ENCODE data around the gene DTX3. TPM values are rescaled to one million over a fixed set of nuclear protein-coding genes. Genes with fewer than 3 reads are reported as not detected.
A peak's percentile ranks its signal among the peaks of the same experiment; 100 is the strongest.
"Not testable (repeated sequence)": the region's sequence is repeated elsewhere in the genome, so short reads cannot be mapped to it uniquely, and the experiment has no call there.

Gene DTX3, protein sequence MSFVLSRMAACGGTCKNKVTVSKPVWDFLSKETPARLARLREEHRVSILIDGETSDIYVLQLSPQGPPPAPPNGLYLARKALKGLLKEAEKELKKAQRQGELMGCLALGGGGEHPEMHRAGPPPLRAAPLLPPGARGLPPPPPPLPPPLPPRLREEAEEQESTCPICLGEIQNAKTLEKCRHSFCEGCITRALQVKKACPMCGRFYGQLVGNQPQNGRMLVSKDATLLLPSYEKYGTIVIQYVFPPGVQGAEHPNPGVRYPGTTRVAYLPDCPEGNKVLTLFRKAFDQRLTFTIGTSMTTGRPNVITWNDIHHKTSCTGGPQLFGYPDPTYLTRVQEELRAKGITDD
- total RNA-seq (10 to 100 TPM; 16.7 to 18.3 TPM), polyA plus RNA-seq (7.2 TPM)

GRCh38 chr12:57604454-57604991 is at the start of gene DTX3:
DTX3 (plus strand) TSS chr12:57604824; CDS start chr12:57606518, 1,694 bp downstream.
- POLR2A ChIA-PET = no interaction called here
- H3K27ac ChIP-seq (ENCODE audit: low read depth, low read length) = no peak within 1 kb of the TSS
- H3K27ac Mint-ChIP-seq = peak within 1 kb of the TSS; percentile 64 to 96 (median 92)

GRCh38 chr12:57554897-57555296 is 49.7 kb upstream of the DTX3 start:
- Histone ChIP-seq H3K4me3 (ENCODE audit: low read length) (no peak overlapping the region), H3K27me3 (ENCODE audit: insufficient read depth, low read length, poor library complexity, severe bottlenecking) (no peaks in the 10 kb centered on the region), H3K27ac (ENCODE audit: low read depth, low read length) (no peak overlapping the region), H3K36me3 (ENCODE audit: insufficient read depth, low read length) (no peaks in the 10 kb centered on the region), H3K9me3 (ENCODE audit: low read length) (no peaks in the 10 kb centered on the region), H3K4me1 (ENCODE audit: insufficient read depth, low read length) (peaks cover 3% of the 10 kb centered on the region)
- no peak overlapping the region for H3K4me3 Mint-ChIP-seq
- peaks cover 6 to 11% (median 9%) of the 10 kb centered on the region in 3 donors for H3K4me1 Mint-ChIP-seq
- CTCF ChIA-PET = interaction anchor here (1.5 kb wide), 1 partner anchor 10 kb away, joined by 3 read pairs; no protein-coding TSS in a partner anchor
- POLR2A ChIA-PET = interaction anchor here (0.5 kb wide), 1 partner anchor 68 kb away, joined by 3 read pairs; no protein-coding TSS in a partner anchor
- H3K27me3 Mint-ChIP-seq = peaks cover 0 to 9% of the 10 kb centered on the region in 2 donors
- no peaks in the 10 kb centered on the region for H3K9me3 Mint-ChIP-seq
- H3K36me3 Mint-ChIP-seq = no peaks in the 10 kb centered on the region
- H3K27ac Mint-ChIP-seq = peak overlapping the region in 1 of 8 donors; percentile 34
- no peak for DNase-seq

More at GRCh38 chr12:57604454-57604991, at the start of gene DTX3:
- Mint-ChIP-seq H3K9me3 (no peaks in the 10 kb centered on the region), H3K4me1 (peaks cover 32 to 43% (median 37%) of the 10 kb centered on the region in 3 donors), H3K36me3 (peaks cover 0 to 50% (median 24%) of the 10 kb centered on the region in 3 donors), H3K4me3 (peak within 1 kb of the TSS; percentile 85 to 94 (median 88)), H3K27me3 (no peaks in the 10 kb centered on the region)
- H3K27me3 ChIP-seq (ENCODE audit: insufficient read depth, low read length, poor library complexity, severe bottlenecking) = no peaks in the 10 kb centered on the region
- no peaks in the 10 kb centered on the region for H3K9me3 ChIP-seq (ENCODE audit: low read length)
- CTCF ChIA-PET = interaction anchor here (0.9 to 1.6 kb wide), 3 partner anchors 22 to 152 kb away, joined by 3 to 6 read pairs (median 5); partner anchors contain the start of gene B4GALNT1
- peak within 1 kb of the TSS; percentile 78 for H3K4me3 ChIP-seq (ENCODE audit: low read length)
- peak in 2 of 5 donors; percentile 56 to 73 for DNase-seq
- H3K4me1 ChIP-seq (ENCODE audit: insufficient read depth, low read length) = peaks cover 28% of the 10 kb centered on the region
- H3K36me3 ChIP-seq (ENCODE audit: insufficient read depth, low read length) = peaks cover 12% of the 10 kb centered on the region

DNA sequence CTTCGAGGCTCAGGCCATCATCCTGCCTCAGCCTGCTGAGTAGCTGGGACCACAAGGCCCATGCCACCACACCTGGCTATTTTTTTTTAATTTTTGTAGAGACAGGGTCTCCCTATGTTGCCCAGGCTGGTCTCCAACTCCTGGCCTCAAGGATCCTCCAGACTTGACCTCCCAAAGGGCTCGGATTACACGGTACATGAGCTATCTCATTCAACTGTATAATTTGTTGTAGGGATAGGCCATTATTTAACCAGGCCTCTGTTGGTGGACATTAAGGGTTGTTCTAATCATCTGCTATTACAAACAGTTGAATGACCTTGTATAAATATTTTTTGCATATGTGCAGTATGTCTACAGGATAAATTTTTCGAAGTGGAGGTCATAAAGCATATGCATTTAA is 45.8 kb upstream of the DTX3 start:
- H3K4me1 Mint-ChIP-seq = no peaks in the 10 kb centered on the region
- H3K27ac Mint-ChIP-seq = no peak overlapping the region
- DNase-seq = no peak
- CTCF ChIA-PET = interaction anchor here (1.2 to 1.4 kb wide), 2 partner anchors 8 to 24 kb away, joined by 3 read pairs; no protein-coding TSS in a partner anchor
- no peak overlapping the region for H3K4me3 ChIP-seq (ENCODE audit: low read length)
- no peak overlapping the region for H3K4me3 Mint-ChIP-seq
- H3K4me1 ChIP-seq (ENCODE audit: insufficient read depth, low read length) = no peaks in the 10 kb centered on the region
- H3K9me3 Mint-ChIP-seq = no peaks in the 10 kb centered on the region
- H3K9me3 ChIP-seq (ENCODE audit: low read length) = no peaks in the 10 kb centered on the region
- H3K36me3 ChIP-seq (ENCODE audit: insufficient read depth, low read length) = no peaks in the 10 kb centered on the region
- H3K27ac ChIP-seq (ENCODE audit: low read depth, low read length) = no peak overlapping the region
- H3K36me3 Mint-ChIP-seq = no peaks in the 10 kb centered on the region
- no peaks in the 10 kb centered on the region for H3K27me3 ChIP-seq (ENCODE audit: insufficient read depth, low read length, poor library complexity, severe bottlenecking)
- POLR2A ChIA-PET = no interaction called here
- H3K27me3 Mint-ChIP-seq = peaks cover 4 to 12% of the 10 kb centered on the region in 2 donors

GRCh38 chr12:57560516-57560915 is 44.1 kb upstream of the DTX3 start:
- ChIA-PET CTCF (no interaction called here), POLR2A (no interaction called here)
- H3K9me3 ChIP-seq (ENCODE audit: low read length) = no peaks in the 10 kb centered on the region
- H3K27ac ChIP-seq (ENCODE audit: low read depth, low read length) = no peak overlapping the region
- H3K9me3 Mint-ChIP-seq = no peaks in the 10 kb centered on the region
- no peaks in the 10 kb centered on the region for H3K36me3 ChIP-seq (ENCODE audit: insufficient read depth, low read length)
- no peak for DNase-seq
- H3K27ac Mint-ChIP-seq = no peak overlapping the region
- no peaks in the 10 kb centered on the region for H3K36me3 Mint-ChIP-seq
- H3K4me1 ChIP-seq (ENCODE audit: insufficient read depth, low read length) = no peaks in the 10 kb centered on the region
- H3K4me1 Mint-ChIP-seq = no peaks in the 10 kb centered on the region
- H3K27me3 ChIP-seq (ENCODE audit: insufficient read depth, low read length, poor library complexity, severe bottlenecking) = no peaks in the 10 kb centered on the region
- peaks cover 8 to 15% of the 10 kb centered on the region in 2 donors for H3K27me3 Mint-ChIP-seq
- H3K4me3 ChIP-seq (ENCODE audit: low read length) = no peak overlapping the region
- no peak overlapping the region for H3K4me3 Mint-ChIP-seq

DNA sequence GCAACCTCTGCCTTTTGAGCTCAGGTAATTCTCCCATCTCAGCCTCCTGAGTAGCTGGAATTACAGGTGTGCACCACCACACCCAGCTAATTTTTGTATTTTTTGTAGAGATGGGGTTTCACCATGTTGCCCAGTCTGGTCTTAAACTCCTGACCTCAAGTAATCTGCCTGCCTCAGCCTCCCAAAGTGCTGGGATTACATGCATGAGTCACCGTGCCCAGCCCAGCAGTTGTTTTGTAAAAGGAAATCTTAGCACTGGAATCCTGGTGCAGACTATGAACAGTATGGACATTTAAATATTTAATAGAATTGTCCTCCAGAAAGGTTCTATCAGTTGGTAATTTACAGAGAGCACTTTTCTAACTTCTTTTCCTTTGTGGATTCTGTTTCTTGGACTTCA is 43.5 kb upstream of the DTX3 start:
- H3K27ac Mint-ChIP-seq; POLR2A ChIA-PET; H3K36me3 ChIP-seq (ENCODE audit: insufficient read depth, low read length); H3K4me3 ChIP-seq (ENCODE audit: low read length); H3K36me3 Mint-ChIP-seq; H3K27ac ChIP-seq (ENCODE audit: low read depth, low read length); H3K4me3 Mint-ChIP-seq; DNase-seq; H3K9me3 Mint-ChIP-seq; H3K9me3 ChIP-seq (ENCODE audit: low read length); CTCF ChIA-PET; H3K4me1 ChIP-seq (ENCODE audit: insufficient read depth, low read length); H3K4me1 Mint-ChIP-seq; H3K27me3 ChIP-seq (ENCODE audit: insufficient read depth, low read length, poor library complexity, severe bottlenecking): not testable (repeated sequence)
- peaks cover 8 to 15% of the 10 kb centered on the region in 2 donors for H3K27me3 Mint-ChIP-seq

DNA sequence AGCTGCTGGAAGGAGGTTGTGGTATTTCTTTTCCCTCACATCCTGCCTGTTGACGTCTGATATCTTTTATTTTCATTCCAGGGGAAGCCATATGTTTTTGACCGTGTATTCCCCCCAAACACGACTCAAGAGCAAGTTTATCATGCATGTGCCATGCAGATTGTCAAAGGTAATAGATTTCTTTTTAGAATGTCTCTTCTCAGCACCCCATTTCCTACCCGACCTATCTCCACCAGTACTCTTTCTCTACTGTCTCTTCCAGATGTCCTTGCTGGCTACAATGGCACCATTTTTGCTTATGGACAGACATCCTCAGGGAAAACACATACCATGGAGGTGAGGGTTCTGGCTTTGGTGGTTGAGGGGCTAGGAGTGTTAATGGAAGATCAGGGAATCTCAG is 41.3 kb upstream of the DTX3 start:
- CTCF ChIA-PET = no interaction called here

DNA sequence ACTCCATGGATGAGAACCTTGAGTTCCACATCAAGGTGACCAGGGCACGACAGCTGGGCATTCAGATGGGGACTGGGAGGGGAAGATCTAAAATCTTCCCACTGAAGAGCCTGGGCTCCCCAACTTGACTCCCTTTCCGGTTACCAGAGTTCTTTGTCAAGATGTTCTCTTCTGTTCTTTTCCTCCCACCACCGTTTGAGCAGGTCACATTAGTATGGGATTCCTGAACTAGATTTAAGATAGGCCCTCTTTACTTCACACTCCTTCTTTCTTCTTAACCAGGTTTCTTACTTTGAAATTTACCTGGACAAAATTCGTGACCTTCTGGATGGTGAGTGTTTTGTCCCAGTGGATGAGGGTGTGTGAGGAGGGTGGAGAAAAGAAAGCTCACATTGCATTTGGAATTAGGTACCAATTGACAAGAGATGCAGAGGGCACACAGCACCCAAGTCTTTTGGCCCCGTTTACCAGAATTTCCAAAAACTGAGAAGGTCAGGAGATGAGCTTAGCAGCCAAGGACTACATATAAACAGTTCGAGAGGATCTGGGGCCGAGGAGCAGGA is 40.4 kb upstream of the DTX3 start:
- Histone ChIP-seq H3K4me1 (ENCODE audit: insufficient read depth, low read length) (no peaks in the 10 kb centered on the region), H3K27ac (ENCODE audit: low read depth, low read length) (no peak overlapping the region), H3K4me3 (ENCODE audit: low read length) (no peak overlapping the region), H3K36me3 (ENCODE audit: insufficient read depth, low read length) (no peaks in the 10 kb centered on the region), H3K9me3 (ENCODE audit: low read length) (no peaks in the 10 kb centered on the region), H3K27me3 (ENCODE audit: insufficient read depth, low read length, poor library complexity, severe bottlenecking) (no peaks in the 10 kb centered on the region)
- peaks cover 10 to 15% of the 10 kb centered on the region in 2 donors for H3K27me3 Mint-ChIP-seq
- DNase-seq = no peak
- no peaks in the 10 kb centered on the region for H3K9me3 Mint-ChIP-seq
- H3K36me3 Mint-ChIP-seq = no peaks in the 10 kb centered on the region
- no peak overlapping the region for H3K27ac Mint-ChIP-seq
- H3K4me1 Mint-ChIP-seq = no peaks in the 10 kb centered on the region
- CTCF ChIA-PET = interaction anchor here (1.4 kb wide), 1 partner anchor 9 kb away, joined by 3 read pairs; no protein-coding TSS in a partner anchor
- POLR2A ChIA-PET = no interaction called here
- no peak overlapping the region for H3K4me3 Mint-ChIP-seq

More for the DNA sequence above, 41.3 kb upstream of the DTX3 start:
- Mint-ChIP-seq H3K27ac (no peak overlapping the region), H3K36me3 (no peaks in the 10 kb centered on the region), H3K27me3 (peaks cover 10 to 15% of the 10 kb centered on the region in 2 donors), H3K9me3 (no peaks in the 10 kb centered on the region), H3K4me1 (no peaks in the 10 kb centered on the region), H3K4me3 (no peak overlapping the region)
- POLR2A ChIA-PET = no interaction called here
- no peak for DNase-seq
- H3K4me3 ChIP-seq (ENCODE audit: low read length) = no peak overlapping the region
- no peaks in the 10 kb centered on the region for H3K9me3 ChIP-seq (ENCODE audit: low read length)
- no peaks in the 10 kb centered on the region for H3K27me3 ChIP-seq (ENCODE audit: insufficient read depth, low read length, poor library complexity, severe bottlenecking)
- no peak overlapping the region for H3K27ac ChIP-seq (ENCODE audit: low read depth, low read length)
- no peaks in the 10 kb centered on the region for H3K36me3 ChIP-seq (ENCODE audit: insufficient read depth, low read length)
- H3K4me1 ChIP-seq (ENCODE audit: insufficient read depth, low read length) = no peaks in the 10 kb centered on the region

DNA sequence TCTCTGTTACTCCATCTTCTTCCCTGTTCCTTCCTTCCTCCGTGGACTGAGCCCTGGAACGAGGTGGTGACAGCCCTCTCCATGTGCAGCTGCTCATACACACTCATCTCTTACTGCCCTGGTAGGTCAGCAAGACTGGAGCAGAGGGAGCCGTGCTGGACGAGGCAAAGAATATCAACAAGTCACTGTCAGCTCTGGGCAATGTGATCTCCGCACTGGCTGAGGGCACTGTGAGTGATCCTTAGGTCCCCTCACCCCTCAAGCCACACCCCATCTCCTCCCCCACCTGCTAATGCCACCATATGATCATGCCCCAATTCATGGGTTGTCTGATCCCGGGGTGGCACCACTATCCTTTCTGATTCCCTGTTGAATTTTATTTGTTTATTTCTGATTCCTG is 35.8 kb upstream of the DTX3 start:
- ChIA-PET POLR2A (no interaction called here), CTCF (no interaction called here)
- H3K9me3 Mint-ChIP-seq = no peaks in the 10 kb centered on the region
- no peak overlapping the region for H3K27ac ChIP-seq (ENCODE audit: low read depth, low read length)
- H3K36me3 Mint-ChIP-seq = no peaks in the 10 kb centered on the region
- H3K27me3 Mint-ChIP-seq = peaks cover 3 to 8% of the 10 kb centered on the region in 2 donors
- H3K27ac Mint-ChIP-seq = no peak overlapping the region
- no peak for DNase-seq
- H3K9me3 ChIP-seq (ENCODE audit: low read length) = no peaks in the 10 kb centered on the region
- no peak overlapping the region for H3K4me3 Mint-ChIP-seq
- no peaks in the 10 kb centered on the region for H3K27me3 ChIP-seq (ENCODE audit: insufficient read depth, low read length, poor library complexity, severe bottlenecking)
- H3K36me3 ChIP-seq (ENCODE audit: insufficient read depth, low read length) = no peaks in the 10 kb centered on the region
- H3K4me1 ChIP-seq (ENCODE audit: insufficient read depth, low read length) = no peaks in the 10 kb centered on the region
- H3K4me1 Mint-ChIP-seq = no peaks in the 10 kb centered on the region
- H3K4me3 ChIP-seq (ENCODE audit: low read length) = no peak overlapping the region
